HEK293T (cell line): Measurements from ENCODE around the gene OR2V2.

Source experiments
- FOXK2 ChIP-seq: fragments of 450-650 bp; IDR thresholded peaks from 2 replicates; pipeline ENCODE4 v1.6.1; 2016; ENCODE audit warnings: mild to moderate bottlenecking
- L3MBTL2 ChIP-seq: fragments of 450-650 bp; conservative IDR thresholded peaks from 2 replicates; pipeline ENCODE4 v1.6.1; 2016; ENCODE audit warnings: mild to moderate bottlenecking
- SP1 ChIP-seq: fragments of 450-650 bp; IDR thresholded peaks from 2 replicates; pipeline ENCODE4 v1.6.1; 2017
- SUZ12 ChIP-seq: fragments of 450-650 bp; IDR thresholded peaks from 2 replicates; pipeline ENCODE4 v1.6.1; 2016; ENCODE audit warnings: mild to moderate bottlenecking
- ZNF384 ChIP-seq: fragments of 450-650 bp; IDR thresholded peaks from 2 replicates; pipeline ENCODE4 v1.6.1; 2016

GRCh38 chr5:181124526-181124925 is 22.9 kb upstream of the OR2V2 start:
- TF ChIP-seq L3MBTL2 (no peak), SP1 (no peak), SUZ12 (no peak), ZNF384 (no peak), FOXK2 (no peak)
